ENCODE measurements around the gene ERFE. TPM values are rescaled to one million over a fixed set of nuclear protein-coding genes. Genes with fewer than 3 reads are reported as not detected.

Gene ERFE
- total and polyA plus RNA-seq, 7 donors: 1.4 to 18.2 (median 2.8) TPM

- peaks cover 72% of the 10 kb centered on the region for H3K4me1 ChIP-seq
- peak overlapping the region; percentile 99 for H3K27ac ChIP-seq
- no peaks in the 10 kb centered on the region for H3K27me3 ChIP-seq (ENCODE audit: insufficient read depth in 3 of 3, low read length in 2 of 3)
- no peak overlapping the region for H3K4me3 ChIP-seq
- H3K36me3 ChIP-seq (ENCODE audit: insufficient read depth in 1 of 2, low read depth in 1 of 2): peaks cover 3 to 30% of the 10 kb centered on the region in 2 donors
- no peaks in the 10 kb centered on the region for H3K9me3 ChIP-seq
- DNase-seq: no peak
- 78 to 80% (median 79%) methylated on average over 16 of the region's 16 CpGs for WGBS, 3 donors
- ATAC-seq: no peak
- no peak for TF ChIP-seq CTCF (IDR thresholded peaks at IDR 0.05)
- intact Hi-C loops (cut with DNase I): no loop called here
Measured at GRCh38 chr2:238151628-238152235, 7.0 kb upstream of the ERFE start.

DNA sequence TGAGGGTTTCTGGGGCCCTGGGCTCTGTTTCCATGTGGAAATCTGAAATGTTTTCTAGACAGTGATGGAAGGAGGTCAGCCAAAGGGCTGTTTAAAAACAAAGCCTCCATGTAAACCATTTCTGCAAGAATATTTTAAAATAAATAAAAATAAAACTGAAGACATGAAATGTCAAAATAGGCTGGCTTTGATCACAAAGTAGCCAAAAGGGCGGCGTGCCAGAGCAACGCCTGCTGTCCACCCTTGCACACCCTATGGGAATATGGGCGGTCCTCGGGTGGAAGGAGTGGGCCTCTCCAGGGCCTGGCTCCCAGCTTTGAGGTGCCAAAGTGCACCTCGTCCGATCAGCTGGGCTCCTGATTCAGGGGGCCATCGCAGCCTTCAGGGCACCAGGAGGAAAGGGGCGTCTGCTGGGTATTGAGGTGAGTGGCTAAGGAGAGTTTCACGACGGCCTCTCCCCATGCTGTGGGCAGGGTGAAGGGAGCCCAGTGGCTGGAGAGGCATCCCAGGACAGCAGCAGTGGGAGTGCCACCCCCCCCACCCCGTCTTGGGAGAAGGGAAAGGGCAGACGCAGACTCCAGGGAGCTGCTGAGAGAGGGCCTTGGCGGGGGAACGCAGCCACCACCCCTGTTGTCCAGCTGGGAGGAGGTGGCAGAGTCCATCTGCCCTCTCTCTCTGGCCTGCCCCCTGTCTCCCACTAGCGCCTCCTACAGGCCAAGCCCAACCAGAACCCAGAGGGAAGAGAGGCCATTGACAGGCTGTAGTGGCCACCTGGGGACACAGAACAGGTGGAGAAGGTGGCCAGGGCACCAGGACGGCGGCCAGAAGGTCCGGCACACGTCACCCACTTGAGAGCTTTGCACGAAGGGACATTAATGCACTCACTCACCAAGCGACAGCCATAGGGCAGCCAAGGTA is 5.7 kb upstream of the ERFE start:
- H3K4me3 ChIP-seq: no peak overlapping the region
- peak in 1 of 2 donors; percentile 58 for DNase-seq
- peak in 1 of 4 donors; percentile 2 for ATAC-seq
- peaks cover 64% of the 10 kb centered on the region for H3K4me1 ChIP-seq
- TF ChIP-seq CTCF (IDR thresholded peaks at IDR 0.05): peak; percentile 23
- H3K27ac ChIP-seq: peak overlapping the region; percentile 69
- H3K9me3 ChIP-seq: no peaks in the 10 kb centered on the region
- peaks cover 0 to 1% (median 0%) of the 10 kb centered on the region in 3 donors for H3K27me3 ChIP-seq (ENCODE audit: insufficient read depth in 3 of 3, low read length in 2 of 3)
- intact Hi-C loops (cut with DNase I): no loop called here
- WGBS, 3 donors: 65 to 78% (median 66%) methylated on average over 20 to 22 of the region's 22 CpGs
- peaks cover 3 to 25% of the 10 kb centered on the region in 2 donors for H3K36me3 ChIP-seq (ENCODE audit: insufficient read depth in 1 of 2, low read depth in 1 of 2)

- intact Hi-C loops (cut with DNase I): no loop called here
- ATAC-seq: no peak
- 78 to 87% (median 80%) methylated on average over 10 of the region's 10 CpGs for WGBS, 3 donors
Measured at GRCh38 chr2:238154570-238154969, 4.2 kb upstream of the ERFE start.

DNA sequence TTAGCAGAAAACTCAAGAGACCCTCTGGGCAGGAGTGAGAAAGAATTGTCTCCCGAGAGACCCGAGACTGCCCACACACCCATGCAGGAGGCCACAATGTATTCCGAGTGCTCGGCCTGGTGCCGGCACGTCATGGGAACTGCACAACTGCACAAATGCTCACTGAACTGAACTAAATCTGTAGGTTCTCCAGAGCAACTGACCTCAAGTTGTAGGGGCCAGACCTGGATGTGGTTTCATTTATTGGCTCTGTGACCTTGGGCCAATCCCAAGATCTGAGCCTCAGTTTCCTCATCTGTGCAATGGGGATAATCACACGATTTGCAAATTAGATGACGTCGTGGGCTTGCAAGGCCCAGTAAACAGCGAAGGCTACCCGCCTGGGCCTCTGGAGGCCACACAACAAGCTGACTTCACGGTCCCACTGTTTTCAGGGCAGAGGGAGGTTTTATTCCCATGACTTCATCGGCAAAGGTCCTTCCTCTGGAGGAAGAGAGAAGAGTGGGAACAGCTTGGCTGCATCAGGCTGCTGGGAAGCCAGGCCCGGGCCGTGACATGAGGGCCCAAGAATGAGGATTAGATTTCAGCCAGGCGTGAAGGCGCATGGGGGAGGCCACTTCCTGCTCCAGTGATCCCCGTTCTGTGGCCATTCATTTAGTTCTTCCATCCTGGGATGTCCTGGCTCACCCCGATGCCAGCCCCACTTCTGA is 3.6 kb upstream of the ERFE start:
- 30 to 53% (median 34%) methylated on average over 16 to 19 of the region's 19 CpGs for WGBS, 3 donors
- Histone ChIP-seq H3K9me3 (no peaks in the 10 kb centered on the region), H3K27me3 (ENCODE audit: insufficient read depth in 3 of 3, low read length in 2 of 3) (peaks cover 0 to 16% (median 5%) of the 10 kb centered on the region in 3 donors), H3K4me1 (peaks cover 55% of the 10 kb centered on the region), H3K27ac (peak overlapping the region; percentile 69), H3K4me3 (no peak overlapping the region), H3K36me3 (ENCODE audit: insufficient read depth in 1 of 2, low read depth in 1 of 2) (peaks cover 3 to 16% of the 10 kb centered on the region in 2 donors)
- intact Hi-C loops (cut with DNase I): no loop called here
- DNase-seq (peak; percentile 65 to 84), ATAC-seq (peak; percentile 49 to 65 (median 58))
- TF ChIP-seq CTCF (IDR thresholded peaks at IDR 0.05): no peak

More at GRCh38 chr2:238154570-238154969, 4.2 kb upstream of the ERFE start:
- no peaks in the 10 kb centered on the region for H3K9me3 ChIP-seq
- peaks cover 3 to 16% of the 10 kb centered on the region in 2 donors for H3K36me3 ChIP-seq (ENCODE audit: insufficient read depth in 1 of 2, low read depth in 1 of 2)
- TF ChIP-seq CTCF (IDR thresholded peaks at IDR 0.05): no peak
- H3K4me1 ChIP-seq: peaks cover 59% of the 10 kb centered on the region
- peak; percentile 14 to 52 for DNase-seq
- H3K27me3 ChIP-seq (ENCODE audit: insufficient read depth in 3 of 3, low read length in 2 of 3): peaks cover 0 to 10% (median 5%) of the 10 kb centered on the region in 3 donors
- no peak overlapping the region for H3K4me3 ChIP-seq
- H3K27ac ChIP-seq: peak overlapping the region; percentile 69

All from psoas muscle (tissue), 8 donors.